SK-N-MC (cell line): Measurements from ENCODE around the gene TMEM143.

Source experiments
- EZH2 ChIP-seq: fragments of 200-600 bp; sonication (generic); IDR thresholded peaks from one replicate; pipeline ENCODE4 v1.6.1; 2017; ENCODE audit warnings: antibody characterized with exemption
- FOXP2 ChIP-seq: optimal IDR thresholded peaks from 2 replicates; pipeline ENCODE3; 2011; ENCODE audit warnings: mild to moderate bottlenecking, moderate library complexity; ENCODE audit not compliant: insufficient read depth; ENCODE audit errors: extremely low read length, control extremely low read depth
- POLR2AphosphoS5 ChIP-seq: IDR thresholded peaks from 2 replicates; pipeline ENCODE4 v1.6.1; 2012; ENCODE audit warnings: mild to moderate bottlenecking, low read depth, low read length, borderline replicate concordance

- TF ChIP-seq POLR2AphosphoS5 (no peak), EZH2 (no peak), FOXP2 (no peak)
Measured at GRCh38 chr19:48373567-48373966, 9.8 kb upstream of the TMEM143 start.
